HFF-Myc (cell line): ENCODE measurements around the gene EXOC6B.

Source experiments
- DNase-seq: peaks from one replicate; pipeline ENCODE4 v3.0.0-alpha.2; 2011; ENCODE audit warnings: low read depth; ENCODE audit errors: extremely low read depth
- H3K4me3 ChIP-seq: replicated peaks from 2 replicates; pipeline ENCODE4 v1.5.1; 2011; ENCODE audit warnings: low read depth, mild to moderate bottlenecking, control low read depth, low read length
- CTCF ChIP-seq: IDR thresholded peaks from 2 replicates; pipeline ENCODE4 v1.5.1; 2012; ENCODE audit warnings: mild to moderate bottlenecking, low read depth, low read length, control low read depth; ENCODE audit errors: missing control alignments

The EXOC6B gene

GRCh38 chr2:72289736-72290135 is 536.1 kb downstream of the EXOC6B start:
- TF ChIP-seq CTCF: no peak
- H3K4me3 ChIP-seq: no peak overlapping the region
- DNase-seq: no peak

- no peak for DNase-seq
- no peak overlapping the region for H3K4me3 ChIP-seq
- no peak for TF ChIP-seq CTCF
These were observed 536.5 kb downstream of the EXOC6B start for GRCh38 chr2:72289283-72289682.

GRCh38 chr2:72278046-72278445 is 547.8 kb downstream of the EXOC6B start:
- TF ChIP-seq CTCF: no peak
- DNase-seq: no peak
- no peak overlapping the region for H3K4me3 ChIP-seq

GRCh38 chr2:72276876-72277275 is 549.0 kb downstream of the EXOC6B start:
- H3K4me3 ChIP-seq: no peak overlapping the region
- TF ChIP-seq CTCF: no peak
- DNase-seq: no peak

GRCh38 chr2:72276356-72276755 is 549.5 kb downstream of the EXOC6B start:
- TF ChIP-seq CTCF: no peak
- DNase-seq: no peak
- no peak overlapping the region for H3K4me3 ChIP-seq

- H3K4me3 ChIP-seq: no peak overlapping the region
- TF ChIP-seq CTCF: no peak
- DNase-seq: no peak
These were observed 550.7 kb downstream of the EXOC6B start for GRCh38 chr2:72275084-72275483.

- TF ChIP-seq CTCF: no peak
- DNase-seq: no peak
These were observed 551.4 kb downstream of the EXOC6B start for GRCh38 chr2:72274380-72274797.

More at GRCh38 chr2:72274380-72274797, 551.4 kb downstream of the EXOC6B start:
- no peak overlapping the region for H3K4me3 ChIP-seq
